GM19023 (cell line): ENCODE results near the gene LMTK3.

Experiments used
- ATAC-seq: cut with Tn5 transposase; IDR thresholded peaks from one replicate; pipeline ENCODE4 v1.9.1; 2021; ENCODE audit warnings: mild to moderate bottlenecking, moderate library complexity; ENCODE audit not compliant: unreplicated experiment

Gene LMTK3

GRCh38 chr19:48473161-48473966 is 38.3 kb downstream of the LMTK3 start:
- no peak for ATAC-seq

DNA sequence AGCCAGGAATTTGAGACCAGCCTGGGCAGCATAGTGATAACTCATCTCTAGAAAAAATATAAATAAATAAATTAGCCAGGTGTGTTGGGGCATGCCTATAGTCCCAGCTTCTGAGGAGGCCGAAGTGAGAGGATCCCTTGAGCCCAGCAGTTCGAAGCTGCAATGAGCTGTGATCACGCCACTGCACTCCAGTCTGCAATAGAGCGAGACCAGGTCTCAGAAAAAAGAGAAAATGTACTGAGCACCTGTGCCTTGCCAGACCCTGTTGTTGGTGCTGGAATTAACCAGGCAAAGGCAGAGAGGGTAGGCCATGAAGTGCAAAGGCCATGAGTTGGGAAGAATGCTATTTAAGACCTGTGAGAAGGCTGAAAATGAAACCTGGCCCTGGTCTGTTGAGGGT is 39.8 kb downstream of the LMTK3 start:
- ATAC-seq = no peak

DNA sequence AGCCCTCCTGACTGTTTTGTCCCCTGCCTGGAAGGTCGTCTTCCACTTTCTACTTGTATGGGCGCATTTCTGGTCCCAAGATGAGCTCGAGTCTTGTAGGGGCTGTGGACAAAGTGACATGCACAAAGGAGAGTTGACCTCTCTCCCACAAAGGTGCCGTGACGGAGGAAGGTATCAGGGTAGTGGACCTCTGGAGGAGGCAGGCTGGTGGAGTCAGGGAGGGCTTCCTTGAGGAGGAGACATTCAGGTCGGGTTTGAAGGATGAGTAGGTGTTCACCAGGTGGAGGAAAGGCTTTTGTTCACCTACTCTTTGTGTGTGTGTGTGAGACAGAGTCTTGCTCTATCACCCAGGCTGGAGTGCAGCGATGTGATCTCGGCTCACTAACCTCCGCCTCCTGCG is 40.8 kb downstream of the LMTK3 start:
- no peak for ATAC-seq

DNA sequence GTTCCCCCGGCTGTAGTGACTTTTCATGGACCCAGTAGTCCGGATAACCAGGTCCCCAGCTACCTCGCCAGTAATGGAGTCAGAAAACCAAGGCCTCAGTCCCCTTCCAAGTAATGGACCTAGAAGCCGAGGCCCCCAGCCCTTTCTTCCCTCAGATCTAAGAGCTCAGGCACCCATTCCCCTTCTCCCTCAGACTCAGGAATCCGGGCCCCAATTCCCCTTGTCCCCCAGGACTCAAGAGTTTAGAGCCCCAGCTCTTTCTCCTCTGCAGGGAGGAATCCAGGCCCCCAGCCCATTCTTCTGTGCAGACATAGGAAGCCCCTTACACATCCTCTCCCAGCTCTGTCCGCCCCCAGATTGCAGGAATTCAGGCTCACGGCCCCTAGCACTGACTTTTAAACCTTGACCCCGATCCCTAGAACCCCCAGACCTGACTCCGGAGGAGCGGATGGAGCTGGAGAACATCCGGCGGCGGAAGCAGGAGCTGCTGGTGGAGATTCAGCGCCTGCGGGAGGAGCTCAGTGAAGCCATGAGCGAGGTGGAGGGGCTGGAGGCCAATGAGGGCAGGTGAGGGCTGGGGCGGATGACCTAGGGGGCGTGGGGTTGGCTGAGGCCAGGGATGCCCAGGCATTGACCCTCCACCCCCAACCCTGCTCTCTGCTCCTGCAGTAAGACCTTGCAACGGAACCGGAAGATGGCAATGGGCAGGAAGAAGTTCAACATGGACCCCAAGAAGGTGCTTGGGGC is 41.5 kb downstream of the LMTK3 start:
- ATAC-seq = no peak

DNA sequence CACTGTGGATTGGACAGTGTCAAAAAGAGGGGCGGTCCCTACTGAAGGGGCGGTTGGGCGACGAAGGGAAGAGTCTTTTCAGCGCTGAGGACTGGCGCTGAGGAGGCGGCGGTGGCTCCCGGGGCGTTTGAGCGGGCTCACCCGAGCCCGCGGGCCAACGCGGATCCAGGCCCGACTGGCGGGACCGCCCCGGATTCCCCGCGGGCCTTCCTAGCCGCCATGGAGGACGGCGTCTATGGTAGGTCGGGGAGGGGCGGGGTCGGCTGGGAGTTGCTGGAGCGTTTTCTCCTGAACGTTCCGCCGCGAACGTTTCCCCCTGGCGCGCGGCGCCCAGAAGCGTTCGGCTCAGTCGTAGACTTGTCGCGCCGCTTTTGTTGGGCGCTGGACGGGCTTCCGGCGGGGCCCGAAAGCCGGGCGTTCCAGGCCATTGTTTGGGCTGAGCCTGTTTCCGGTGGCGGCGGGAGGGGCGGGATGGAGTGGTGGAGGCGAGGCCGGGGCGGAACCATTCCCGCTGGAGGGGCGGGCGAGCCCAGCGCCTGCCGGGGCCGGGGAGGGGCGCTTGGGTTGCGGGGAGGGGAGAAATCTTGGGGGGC is 42.2 kb downstream of the LMTK3 start, which contains the start of gene CYTH2:
Gene CYTH2 (plus strand): TSS at position 81 of the 593 bp plus-strand sequence. CDS start 139 bp downstream, at position 220.
- peak; percentile 21 for ATAC-seq

- peak; percentile 90 for ATAC-seq
Observed at GRCh38 chr19:48468772-48469288, 42.8 kb downstream of the LMTK3 start.

- no peak for ATAC-seq
Observed at GRCh38 chr19:48466561-48467325, 44.9 kb downstream of the LMTK3 start.

GRCh38 chr19:48465215-48465614 is 46.4 kb downstream of the LMTK3 start:
- ATAC-seq = no peak

- ATAC-seq = no peak
Observed at GRCh38 chr19:48461982-48462655, 49.5 kb downstream of the LMTK3 start.

DNA sequence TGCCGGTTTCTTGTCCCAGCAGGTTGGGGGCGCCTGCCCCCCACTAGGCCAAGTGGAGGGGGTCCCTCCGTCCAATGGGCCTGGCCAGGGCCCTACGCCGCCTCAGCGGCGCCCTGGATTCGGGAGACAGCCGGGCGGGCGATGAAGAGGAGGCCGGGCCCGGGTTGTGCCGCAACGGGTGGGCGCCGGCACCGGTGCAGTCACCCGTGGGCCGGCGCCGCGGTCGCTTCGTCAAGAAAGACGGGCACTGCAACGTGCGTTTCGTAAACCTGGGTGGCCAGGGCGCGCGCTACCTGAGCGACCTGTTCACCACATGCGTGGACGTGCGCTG is 50.0 kb downstream of the LMTK3 start:
- no peak for ATAC-seq

- no peak for ATAC-seq
Observed at GRCh38 chr19:48458016-48458415, 53.6 kb downstream of the LMTK3 start.

DNA sequence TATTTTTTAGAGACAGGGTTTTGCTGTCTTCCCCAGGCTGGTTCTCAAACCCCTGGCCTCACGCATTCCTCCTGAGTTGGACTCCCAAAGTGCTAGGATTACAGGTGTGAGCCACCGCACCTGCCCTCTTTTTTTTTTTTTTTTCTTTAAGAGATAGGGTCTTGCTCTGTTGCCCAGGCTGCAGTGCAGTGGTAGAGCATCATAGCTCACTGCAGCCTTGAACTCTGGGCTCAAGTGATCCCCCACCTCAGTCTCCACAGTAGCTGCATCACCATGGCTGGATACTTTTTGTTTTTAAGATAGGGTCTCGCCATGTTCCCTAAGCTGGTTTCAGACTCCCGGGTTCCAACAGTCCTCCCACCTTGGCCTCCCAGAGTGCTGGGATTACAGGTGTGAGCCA is 54.8 kb downstream of the LMTK3 start:
- ATAC-seq = no peak

GRCh38 chr19:48455908-48456562 is 55.6 kb downstream of the LMTK3 start:
- ATAC-seq = no peak

- no peak for ATAC-seq
Observed at GRCh38 chr19:48455171-48455907, 56.3 kb downstream of the LMTK3 start, which contains the start of gene KCNJ14. Gene KCNJ14 (plus strand): TSS chr19:48455574. CDS start chr19:48461725, 6,151 bp downstream.

DNA sequence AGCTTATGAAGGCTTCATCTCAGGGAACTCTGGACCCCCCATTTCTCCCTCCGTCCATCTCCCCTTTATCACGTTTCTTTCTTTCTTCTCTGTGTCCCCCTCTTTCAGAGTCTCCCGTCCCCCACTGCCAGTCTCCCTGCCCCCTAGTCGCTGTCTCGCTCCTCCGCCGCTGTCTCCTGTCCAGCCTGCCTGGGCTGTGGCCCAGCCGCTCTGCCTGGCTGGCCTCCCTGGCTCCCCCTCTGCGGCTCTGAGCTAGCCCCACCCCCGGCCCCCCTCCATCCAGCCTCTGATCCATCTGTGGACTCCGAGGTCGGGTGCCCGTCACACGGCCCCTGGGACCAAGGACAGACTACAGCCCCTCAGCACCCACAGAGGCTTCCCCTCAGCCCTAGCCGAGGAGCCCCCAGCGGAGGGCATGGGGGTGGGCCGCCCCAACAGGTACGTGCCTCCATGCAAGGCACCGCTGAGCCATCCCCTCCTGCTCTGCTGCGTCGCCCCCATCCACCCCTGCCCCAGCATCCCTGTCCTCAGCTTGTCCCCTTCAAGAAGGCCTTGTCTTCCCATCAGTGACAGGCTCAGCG is 57.4 kb downstream of the LMTK3 start:
- ATAC-seq = no peak

- ATAC-seq = no peak
Observed at GRCh38 chr19:48452289-48453190, 59.1 kb downstream of the LMTK3 start.

DNA sequence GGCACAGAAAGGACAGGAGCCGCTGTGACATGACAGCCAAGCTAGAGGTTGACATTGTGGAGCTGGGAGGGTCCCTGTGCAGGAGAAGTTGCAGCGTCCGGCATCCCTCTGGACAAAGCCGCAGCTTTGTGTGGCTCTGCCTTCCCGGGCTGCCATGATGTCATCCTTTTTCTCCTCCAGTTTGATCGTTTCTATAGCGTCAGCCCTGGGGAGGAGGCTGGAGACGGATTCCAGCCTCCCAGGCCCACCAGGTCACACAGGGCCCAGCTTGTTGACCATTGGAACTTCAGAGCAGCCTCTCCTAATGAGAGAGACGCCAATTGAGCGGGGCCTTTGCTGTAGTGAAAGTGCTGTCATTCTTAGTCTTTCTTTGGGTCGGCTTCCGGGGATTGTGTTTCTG is 60.0 kb downstream of the LMTK3 start:
- ATAC-seq = no peak

DNA sequence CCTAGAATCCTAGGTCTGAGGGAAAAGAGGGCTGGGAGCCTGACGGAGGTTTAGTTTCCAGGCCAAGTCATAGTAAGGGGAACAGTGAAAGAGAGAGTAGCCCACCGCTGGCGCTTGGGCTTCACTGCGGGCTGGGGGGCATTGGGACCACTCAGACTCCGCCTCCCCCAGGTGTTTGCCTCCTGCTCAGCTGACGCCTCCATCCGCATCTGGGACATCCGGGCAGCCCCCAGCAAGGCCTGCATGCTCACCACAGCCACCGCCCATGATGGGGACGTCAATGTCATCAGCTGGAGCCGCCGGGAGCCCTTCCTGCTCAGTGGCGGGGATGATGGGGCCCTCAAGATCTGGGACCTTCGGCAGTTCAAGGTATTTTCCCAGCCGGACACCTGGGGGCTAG is 60.8 kb downstream of the LMTK3 start:
- ATAC-seq = no peak
